Measurements from ENCODE around the gene JADE3.

GRCh38 chrX:46965125-46965758, 53.0 kb downstream of the JADE3 start:
- TF ChIP-seq ZNF274 (IDR thresholded peaks at IDR 0.05; ENCODE audit: low read depth, low read length) (no peak), SUZ12 (IDR thresholded peaks at IDR 0.05; ENCODE audit: extremely low read depth, insufficient read depth, insufficient read length) (no peak)
